Adrenal gland (tissue), 5 donors: Measurements from ENCODE around the gene CRYBG3.

Source experiments
- POLR2A ChIP-seq, 2 donors: fragments of 450-650 bp; IDR thresholded peaks; one replicate each; pipeline ENCODE4 v1.6.1; 2017; ENCODE audit warnings: antibody characterized with exemption in 2 of 2, mild to moderate bottlenecking in 2 of 2, moderate library complexity in 1 of 2
- TF ChIP-seq, protein P1 (sequence below), 6 experiments: fragments of 450-650 bp in 4 of 6; fragments of 200-600 bp in 2 of 6; sonication (generic) in 1 of 6; IDR thresholded peaks; 1 replicate in 5 of 6; 2 replicates in 1 of 6; pipeline versions ENCODE4 v1.5.1 to v1.8.0; 2016 to 2021; ENCODE audit warnings: antibody characterized with exemption in 6 of 6, mild to moderate bottlenecking in 2 of 6, moderate library complexity in 1 of 6
- donor health status: DM: no; HTN: no; CAD: no.

DNA sequence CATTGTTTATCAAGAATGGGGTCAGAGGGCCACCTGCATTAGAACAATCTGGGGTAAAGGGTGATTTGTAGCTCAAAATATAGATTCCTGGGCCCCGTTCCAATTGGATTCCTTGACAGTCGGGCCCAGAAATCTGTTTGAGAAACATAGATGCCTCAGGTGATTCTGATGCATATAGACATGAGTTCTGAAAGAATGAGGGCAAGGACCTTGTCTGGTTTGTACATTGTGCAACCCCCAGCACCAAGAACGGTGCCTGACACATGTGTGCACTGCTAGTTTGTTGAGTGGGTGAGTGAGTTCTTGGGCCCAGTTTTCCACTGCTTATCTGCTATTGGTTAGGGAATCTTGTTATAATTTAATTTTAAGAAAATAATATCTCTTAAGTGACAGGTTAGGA lies 16.6 kb downstream of the CRYBG3 start:
- TF ChIP-seq, protein P1, sequence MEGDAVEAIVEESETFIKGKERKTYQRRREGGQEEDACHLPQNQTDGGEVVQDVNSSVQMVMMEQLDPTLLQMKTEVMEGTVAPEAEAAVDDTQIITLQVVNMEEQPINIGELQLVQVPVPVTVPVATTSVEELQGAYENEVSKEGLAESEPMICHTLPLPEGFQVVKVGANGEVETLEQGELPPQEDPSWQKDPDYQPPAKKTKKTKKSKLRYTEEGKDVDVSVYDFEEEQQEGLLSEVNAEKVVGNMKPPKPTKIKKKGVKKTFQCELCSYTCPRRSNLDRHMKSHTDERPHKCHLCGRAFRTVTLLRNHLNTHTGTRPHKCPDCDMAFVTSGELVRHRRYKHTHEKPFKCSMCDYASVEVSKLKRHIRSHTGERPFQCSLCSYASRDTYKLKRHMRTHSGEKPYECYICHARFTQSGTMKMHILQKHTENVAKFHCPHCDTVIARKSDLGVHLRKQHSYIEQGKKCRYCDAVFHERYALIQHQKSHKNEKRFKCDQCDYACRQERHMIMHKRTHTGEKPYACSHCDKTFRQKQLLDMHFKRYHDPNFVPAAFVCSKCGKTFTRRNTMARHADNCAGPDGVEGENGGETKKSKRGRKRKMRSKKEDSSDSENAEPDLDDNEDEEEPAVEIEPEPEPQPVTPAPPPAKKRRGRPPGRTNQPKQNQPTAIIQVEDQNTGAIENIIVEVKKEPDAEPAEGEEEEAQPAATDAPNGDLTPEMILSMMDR (IDR thresholded peaks at IDR 0.05), result no peak
- TF ChIP-seq POLR2A (IDR thresholded peaks at IDR 0.05), result no peak
